Gastrocnemius medialis (tissue), 4 donors: ENCODE measurements around the gene VGLL4. TPM values are rescaled to one million over a fixed set of nuclear protein-coding genes. Genes with fewer than 3 reads are reported as not detected.
"Not testable (repeated sequence)": the region's sequence is repeated elsewhere in the genome, so short reads cannot be mapped to it uniquely, and the experiment has no call there.

Source experiments
- ATAC-seq, 2 donors: fragments of 150-250 bp; one replicate each; pipeline ENCODE4 v1.9.1; 2016
- DNase-seq, 2 donors: peaks; one replicate each; pipeline ENCODE4 v3.0.0-alpha.2; 2019
- H3K27ac ChIP-seq, 4 donors: fragments of 200-600 bp; sonication (generic); 1 replicate in 1 of 4; 2 replicates in 3 of 4; pipeline ENCODE4 v1.5.1; 2016 to 2018; ENCODE audit warnings: mild to moderate bottlenecking in 2 of 4, moderate library complexity in 1 of 4
- H3K27me3 ChIP-seq, 3 donors: fragments of 200-600 bp; sonication (generic) in 2 of 3; 1 replicate in 1 of 3; 2 replicates in 2 of 3; pipeline versions ENCODE4 v1.5.1 to v1.6.0; 2016 to 2019; ENCODE audit warnings: mild to moderate bottlenecking in 1 of 3, moderate library complexity in 1 of 3
- H3K36me3 ChIP-seq, 2 donors: fragments of 200-600 bp; sonication (generic) in 1 of 2; one replicate each; pipeline ENCODE4 v1.5.1; 2017 to 2018
- H3K4me1 ChIP-seq, 2 donors: fragments of 200-600 bp; sonication (generic) in 1 of 2; one replicate each; pipeline ENCODE4 v1.5.1; 2016 to 2017; ENCODE audit warnings: mild to moderate bottlenecking in 2 of 2
- H3K4me3 ChIP-seq, 4 donors: fragments of 200-600 bp; sonication (generic) in 3 of 4; 1 replicate in 1 of 4; 2 replicates in 3 of 4; pipeline ENCODE4 v1.5.1; 2016 to 2019; ENCODE audit warnings: mild to moderate bottlenecking in 2 of 4
- H3K9me3 ChIP-seq, 3 donors: fragments of 200-600 bp; sonication (generic) in 2 of 3; 1 replicate in 1 of 3; 2 replicates in 2 of 3; pipeline ENCODE4 v1.5.1; 2016 to 2019
- CTCF ChIP-seq, 5 experiments: fragments of 450-650 bp in 3 of 5; fragments of 200-600 bp in 2 of 5; sonication (generic) in 2 of 5; IDR thresholded peaks in 4 of 5; conservative IDR thresholded peaks in 1 of 5; 1 replicate in 4 of 5; 2 replicates in 1 of 5; pipeline ENCODE4 v1.5.1; 2016 to 2019; ENCODE audit warnings: antibody characterized with exemption in 5 of 5, mild to moderate bottlenecking in 3 of 5, moderate library complexity in 3 of 5
- POLR2A ChIP-seq, 2 donors: fragments of 450-650 bp; IDR thresholded peaks; one replicate each; pipeline ENCODE4 v1.6.1; 2017; ENCODE audit warnings: antibody characterized with exemption in 2 of 2, mild to moderate bottlenecking in 2 of 2, moderate library complexity in 2 of 2
- in situ Hi-C, 4 donors: fragments of 200-750 bp; cut with MboI; loops; one replicate each; pipeline versions ENCODE4 v1.15.0 to v1.8.0; 2017; ENCODE audit warnings: low sequenced_read_pairs in 4 of 4
- intact Hi-C: fragments of 100-400 bp; cut with DNase I; formaldehyde crosslinking; loops from one replicate; pipeline ENCODE4 v1.15.1; 2023; ENCODE audit warnings: low total_unique reads
- total RNA-seq, 4 donors: library from RNA; depleted of rRNA; stranded (reverse); fragments of >200 nt; gene quantifications; one replicate each; pipeline versions ENCODE4 v1.1.0 to v1.2.3, GENCODE V29; 2016

Gene VGLL4
- total RNA-seq, 4 donors from 2014 or later = 8.9 to 20.9 (median 12.8) TPM

DNA sequence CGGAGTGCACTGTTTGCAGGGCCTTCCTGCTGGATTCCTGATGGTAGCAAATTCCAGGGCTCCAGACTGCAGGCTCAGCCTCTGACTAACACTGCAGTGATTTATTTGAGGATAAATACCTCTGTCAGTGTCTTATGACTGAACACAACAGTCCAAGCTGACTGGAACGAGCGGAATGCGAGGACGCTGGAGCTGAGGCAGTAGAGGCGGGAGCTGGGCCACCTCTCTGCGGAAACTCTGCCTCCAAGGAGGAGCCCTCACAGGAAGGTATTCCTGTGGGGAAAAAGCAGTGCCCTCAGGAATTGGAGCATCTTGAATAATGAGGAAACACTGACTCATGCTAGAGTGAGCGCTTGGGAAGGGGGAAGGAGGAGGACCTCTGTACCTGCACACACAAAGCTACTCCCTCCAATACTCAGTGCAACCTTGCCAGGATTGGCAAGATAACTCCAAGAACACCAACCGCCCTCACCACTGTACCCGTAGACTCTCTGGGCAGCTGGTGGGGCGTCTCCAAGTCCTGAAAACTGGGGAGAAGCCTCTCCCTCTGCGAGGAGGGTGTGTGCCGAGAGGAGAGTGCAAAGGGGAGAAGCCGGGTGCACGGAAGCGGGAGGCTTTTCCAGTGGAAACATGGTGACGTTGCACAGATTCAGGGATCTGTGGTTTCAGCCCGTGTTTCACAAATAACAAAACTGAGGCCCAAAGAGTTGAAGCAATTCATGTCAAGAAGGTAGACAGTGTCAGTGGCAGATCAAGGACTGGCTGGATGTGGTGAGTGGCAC lies 43.0 kb downstream of the VGLL4 start:
- TF ChIP-seq POLR2A (IDR thresholded peaks at IDR 0.05) (no peak), CTCF (IDR thresholded peaks at IDR 0.05 in 4 of 5, conservative IDR thresholded peaks at IDR 0.05 in 1 of 5) (no peak)
- Histone ChIP-seq H3K36me3 (no peaks in the 10 kb centered on the region), H3K4me1 (peaks cover 65 to 74% of the 10 kb centered on the region in 2 donors), H3K4me3 (peak overlapping the region in 1 of 4 donors; percentile 5), H3K9me3 (no peaks in the 10 kb centered on the region), H3K27me3 (no peaks in the 10 kb centered on the region), H3K27ac (peak overlapping the region; percentile 71 to 88 (median 83))
- ATAC-seq (peak; percentile 97 to 98), DNase-seq (peak; percentile 81 to 93)
- in situ Hi-C loops (no loop called here), intact Hi-C loops (loop anchor here (1.0 to 2.0 kb wide), 2 partner anchors 32 to 42 kb away; no protein-coding TSS in a partner anchor)

GRCh38 chr3:11596387-11596786 lies 47.3 kb downstream of the VGLL4 start:
- peaks cover 56 to 66% of the 10 kb centered on the region in 2 donors for H3K4me1 ChIP-seq

GRCh38 chr3:11595024-11595423 lies 48.7 kb downstream of the VGLL4 start:
- intact Hi-C loops, H3K9me3 ChIP-seq, in situ Hi-C loops, ATAC-seq, H3K36me3 ChIP-seq, H3K4me3 ChIP-seq, H3K27me3 ChIP-seq, DNase-seq, H3K27ac ChIP-seq: not testable (repeated sequence)
- H3K4me1 ChIP-seq = peaks cover 57 to 68% of the 10 kb centered on the region in 2 donors

More at GRCh38 chr3:11596387-11596786, 47.3 kb downstream of the VGLL4 start:
- Histone ChIP-seq H3K27me3 (no peaks in the 10 kb centered on the region), H3K9me3 (no peaks in the 10 kb centered on the region), H3K4me3 (no peak overlapping the region), H3K36me3 (no peaks in the 10 kb centered on the region), H3K27ac (peak overlapping the region in 1 of 4 donors; percentile 14)
- TF ChIP-seq POLR2A (IDR thresholded peaks at IDR 0.05) (no peak), CTCF (IDR thresholded peaks at IDR 0.05 in 4 of 5, conservative IDR thresholded peaks at IDR 0.05 in 1 of 5) (no peak)
- intact Hi-C loops = no loop called here
- in situ Hi-C loops = no loop called here
- no peak for ATAC-seq
- no peak for DNase-seq

DNA sequence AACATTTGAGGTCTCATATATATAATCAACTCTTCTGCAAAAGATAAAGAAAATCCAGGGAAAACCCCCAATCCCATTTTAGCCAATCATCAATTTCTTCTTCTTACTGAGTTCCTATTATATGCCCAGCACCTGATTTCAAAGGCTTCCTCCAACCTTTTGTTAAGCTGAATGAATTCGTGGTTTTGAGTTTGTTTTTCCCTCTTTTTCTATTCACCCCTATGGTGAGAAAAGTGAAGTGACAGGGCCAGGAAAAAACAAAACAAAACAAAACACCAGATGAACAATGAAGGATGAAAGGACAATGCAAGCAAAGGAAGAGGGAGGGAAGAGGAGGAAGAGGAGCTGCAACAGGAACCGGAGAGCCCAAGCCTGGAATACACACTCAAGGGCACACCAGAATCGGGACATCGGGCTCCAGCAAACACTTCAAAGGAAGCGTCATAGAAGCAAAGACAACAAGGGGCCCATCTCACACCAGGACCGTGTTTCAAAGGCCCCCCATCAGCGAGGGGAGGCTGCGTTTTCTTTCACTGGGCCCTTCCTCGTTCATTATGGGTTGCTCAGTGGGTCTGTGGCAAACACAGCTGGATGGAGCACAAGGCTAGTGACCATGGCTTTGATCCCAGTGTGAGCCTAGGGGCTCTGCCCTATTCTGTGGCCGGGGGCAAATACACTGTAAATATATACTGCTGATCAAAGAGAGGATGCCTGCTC lies 50.2 kb downstream of the VGLL4 start:
- H3K9me3 ChIP-seq = no peaks in the 10 kb centered on the region
- no peaks in the 10 kb centered on the region for H3K27me3 ChIP-seq
- peak overlapping the region in 1 of 4 donors; percentile 11 for H3K4me3 ChIP-seq
- intact Hi-C loops (no loop called here), in situ Hi-C loops (no loop called here)
- TF ChIP-seq CTCF (IDR thresholded peaks at IDR 0.05 in 4 of 5, conservative IDR thresholded peaks at IDR 0.05 in 1 of 5) = no peak
- no peak for TF ChIP-seq POLR2A (IDR thresholded peaks at IDR 0.05)
- DNase-seq (no peak), ATAC-seq (no peak)
- peak overlapping the region; percentile 65 to 76 (median 71) for H3K27ac ChIP-seq
- H3K36me3 ChIP-seq = no peaks in the 10 kb centered on the region
- H3K4me1 ChIP-seq = peaks cover 62 to 68% of the 10 kb centered on the region in 2 donors
